Activated naive CD8-positive, alpha-beta T cell treated with anti-CD3 and anti-CD28 coated beads, Interleukin-2, amount 10 ng/mL, durations not matched to agents 7 days and 5 days (primary cell): ENCODE results near the gene ESPL1. TPM values are rescaled to one million over a fixed set of nuclear protein-coding genes. Genes with fewer than 3 reads are reported as not detected.
A peak's percentile ranks its signal among the peaks of the same experiment; 100 is the strongest.

ENCODE experiments used
- ATAC-seq: fragments of 150-1000 bp; cut with Tn5 transposase; one replicate; pipeline ENCODE4 v1.10.0; 2021; ENCODE audit warnings: low read depth, moderate library complexity
- POLR2A ChIA-PET: fragments of 350-600 bp; sonication (Branson Sonifier 250); formaldehyde crosslinking; loops from one replicate; lab custom pipeline; 2021; ENCODE audit warnings: antibody characterized with exemption; lab: Charles Lee
- DNase-seq: peaks from one replicate; pipeline ENCODE4 v3.0.0; 2021
- H3K27ac Mint-ChIP-seq: one replicate; pipeline ENCODE4 v1.8.0; 2022; ENCODE audit warnings: mild to moderate bottlenecking, mixed read lengths
- H3K27me3 Mint-ChIP-seq: one replicate; pipeline ENCODE4 v1.8.0; 2022; ENCODE audit warnings: mild to moderate bottlenecking, moderate library complexity, mixed read lengths
- H3K36me3 Mint-ChIP-seq: one replicate; pipeline ENCODE4 v1.8.0; 2021; ENCODE audit warnings: mild to moderate bottlenecking, mixed read lengths
- H3K4me1 Mint-ChIP-seq: one replicate; pipeline ENCODE4 v1.8.0; 2021; ENCODE audit warnings: mixed read lengths
- H3K4me3 Mint-ChIP-seq: one replicate; pipeline ENCODE4 v1.8.0; 2022; ENCODE audit warnings: mild to moderate bottlenecking, moderate library complexity, mixed read lengths
- H3K9me3 Mint-ChIP-seq: one replicate; pipeline ENCODE4 v1.8.0; 2021; ENCODE audit warnings: mixed read lengths
- total RNA-seq, 2 experiments: library from RNA; stranded (reverse); gene quantifications; one replicate each; pipeline ENCODE4 v1.2.3, GENCODE V29; 2021

ESPL1 gene
- total RNA-seq, 2 experiments from 2014 or later = 90.5 to 91.0 TPM

DNA sequence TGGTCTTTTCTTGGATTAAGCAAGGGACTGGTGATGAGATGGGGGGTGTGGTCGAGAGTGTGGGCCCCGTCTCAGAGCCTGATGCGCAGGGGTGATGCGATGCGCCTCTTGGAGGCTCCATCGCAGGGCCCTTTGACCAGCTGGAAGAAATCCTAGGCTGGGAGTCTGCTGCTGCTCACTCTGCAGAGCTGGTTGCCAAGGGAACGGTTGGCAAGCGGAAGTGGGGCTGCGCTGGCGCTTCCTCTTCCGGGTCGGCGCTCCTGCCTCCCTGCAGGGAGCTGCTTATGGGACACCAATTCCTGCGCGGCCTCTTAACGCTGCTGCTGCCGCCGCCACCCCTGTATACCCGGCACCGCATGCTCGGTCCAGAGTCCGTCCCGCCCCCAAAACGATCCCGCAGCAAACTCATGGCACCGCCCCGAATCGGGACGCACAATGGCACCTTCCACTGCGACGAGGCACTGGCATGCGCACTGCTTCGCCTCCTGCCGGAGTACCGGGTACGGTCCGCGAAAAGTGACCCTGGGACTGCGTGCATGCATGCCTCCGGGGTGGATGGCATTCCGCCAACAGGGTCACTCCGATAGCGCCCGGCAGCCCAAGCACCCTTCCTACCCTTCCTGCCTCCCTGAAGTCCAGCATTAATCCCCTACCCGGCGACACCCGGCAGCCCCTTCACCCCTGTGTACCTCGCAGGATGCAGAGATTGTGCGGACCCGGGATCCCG is 31.5 kb downstream of the ESPL1 start, which contains the start of gene MYG1:
Gene MYG1, plus strand, starts transcription at position 242 of the 727 bp plus-strand sequence. Its CDS starts 43 bp downstream, at position 285.
- peak within 1 kb of the TSS; percentile 89 for H3K4me3 Mint-ChIP-seq
- peaks cover 17% of the 10 kb centered on the region for H3K36me3 Mint-ChIP-seq
- no peaks in the 10 kb centered on the region for H3K27me3 Mint-ChIP-seq
- peak within 1 kb of the TSS; percentile 80 for H3K27ac Mint-ChIP-seq
- no peaks in the 10 kb centered on the region for H3K9me3 Mint-ChIP-seq
- ATAC-seq (peak; percentile 71), DNase-seq (peak; percentile 85)
- H3K4me1 Mint-ChIP-seq = peaks cover 56% of the 10 kb centered on the region
- POLR2A ChIA-PET = interaction anchor here (0.6 to 5.3 kb wide), 17 partner anchors 9 to 294 kb away, joined by 3 to 31 read pairs (median 4); partner anchors contain the start of genes AAAS, CSAD, EIF4B and ESPL1

DNA sequence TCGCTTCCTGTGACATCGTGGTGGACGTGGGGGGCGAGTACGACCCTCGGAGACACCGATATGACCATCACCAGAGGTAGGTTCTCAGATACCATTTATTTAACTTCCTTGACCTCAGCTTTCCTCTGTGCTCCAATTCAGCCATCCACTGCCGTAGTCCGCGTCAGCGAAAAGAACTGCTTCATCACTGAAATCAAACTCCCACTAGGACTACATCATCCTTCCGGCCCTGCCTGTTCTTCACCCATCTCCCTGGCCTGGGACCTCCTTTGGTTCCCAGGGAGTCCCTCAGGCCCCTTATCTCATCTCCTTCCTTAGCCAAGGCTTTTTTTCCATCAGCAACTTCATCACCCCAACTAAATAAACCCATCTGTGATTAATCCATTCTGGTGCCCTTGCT is 32.1 kb downstream of the ESPL1 start:
- Mint-ChIP-seq H3K27me3 (no peaks in the 10 kb centered on the region), H3K4me3 (peak overlapping the region; percentile 89), H3K36me3 (peaks cover 17% of the 10 kb centered on the region), H3K27ac (peak overlapping the region; percentile 80), H3K9me3 (no peaks in the 10 kb centered on the region), H3K4me1 (peaks cover 51% of the 10 kb centered on the region)
- no peak for DNase-seq
- no peak for ATAC-seq
- POLR2A ChIA-PET = interaction anchor here (0.7 to 5.3 kb wide), 13 partner anchors 8 to 294 kb away, joined by 3 to 31 read pairs (median 3); partner anchors contain the start of genes AAAS, CSAD, EIF4B and ESPL1

DNA sequence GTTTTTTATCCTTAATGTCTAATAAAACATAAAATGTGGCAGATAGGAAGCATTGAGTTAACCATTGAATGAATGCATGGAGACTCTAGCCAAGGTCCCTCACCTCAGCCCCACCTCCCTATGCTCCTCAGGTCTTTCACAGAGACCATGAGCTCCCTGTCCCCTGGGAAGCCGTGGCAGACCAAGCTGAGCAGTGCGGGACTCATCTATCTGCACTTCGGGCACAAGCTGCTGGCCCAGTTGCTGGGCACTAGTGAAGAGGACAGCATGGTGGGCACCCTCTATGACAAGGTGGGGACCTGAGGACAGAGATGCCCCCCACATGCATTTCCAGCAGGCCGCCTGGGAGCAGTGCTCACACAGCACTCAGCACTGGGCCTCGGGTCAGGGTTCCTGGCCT is 34.8 kb downstream of the ESPL1 start:
- H3K27ac Mint-ChIP-seq = peak overlapping the region; percentile 9
- H3K4me3 Mint-ChIP-seq = peak overlapping the region; percentile 0
- ATAC-seq = no peak

DNA sequence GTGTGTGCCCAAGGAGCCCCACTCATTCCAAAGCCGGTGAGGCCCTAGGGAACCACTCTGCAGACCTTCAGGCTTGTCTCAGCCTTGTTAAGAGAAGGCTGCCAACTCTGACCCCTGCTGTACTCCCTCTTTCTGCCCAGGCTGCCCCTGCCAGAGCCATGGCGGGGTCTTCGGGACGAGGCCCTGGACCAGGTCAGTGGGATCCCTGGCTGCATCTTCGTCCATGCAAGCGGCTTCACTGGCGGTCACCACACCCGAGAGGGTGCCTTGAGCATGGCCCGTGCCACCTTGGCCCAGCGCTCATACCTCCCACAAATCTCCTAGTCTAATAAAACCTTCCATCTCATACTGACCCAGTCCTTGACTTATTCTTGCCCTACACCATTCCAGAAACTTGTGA is 38.7 kb downstream of the ESPL1 start:
- POLR2A ChIA-PET = no interaction called here
- Mint-ChIP-seq H3K36me3 (peaks cover 6% of the 10 kb centered on the region), H3K9me3 (no peaks in the 10 kb centered on the region), H3K27ac (no peak overlapping the region), H3K27me3 (no peaks in the 10 kb centered on the region), H3K4me1 (peaks cover 9% of the 10 kb centered on the region), H3K4me3 (no peak overlapping the region)
- DNase-seq = no peak
- ATAC-seq = no peak

More for the DNA sequence above, 34.8 kb downstream of the ESPL1 start:
- peaks cover 17% of the 10 kb centered on the region for H3K36me3 Mint-ChIP-seq
- H3K9me3 Mint-ChIP-seq = no peaks in the 10 kb centered on the region
- H3K27me3 Mint-ChIP-seq = no peaks in the 10 kb centered on the region
- POLR2A ChIA-PET = interaction anchor here (5.3 kb wide), 1 partner anchor 19 kb away, joined by 31 read pairs; the partner anchor contains the start of gene AAAS
- H3K4me1 Mint-ChIP-seq = peaks cover 34% of the 10 kb centered on the region
- no peak for DNase-seq

DNA sequence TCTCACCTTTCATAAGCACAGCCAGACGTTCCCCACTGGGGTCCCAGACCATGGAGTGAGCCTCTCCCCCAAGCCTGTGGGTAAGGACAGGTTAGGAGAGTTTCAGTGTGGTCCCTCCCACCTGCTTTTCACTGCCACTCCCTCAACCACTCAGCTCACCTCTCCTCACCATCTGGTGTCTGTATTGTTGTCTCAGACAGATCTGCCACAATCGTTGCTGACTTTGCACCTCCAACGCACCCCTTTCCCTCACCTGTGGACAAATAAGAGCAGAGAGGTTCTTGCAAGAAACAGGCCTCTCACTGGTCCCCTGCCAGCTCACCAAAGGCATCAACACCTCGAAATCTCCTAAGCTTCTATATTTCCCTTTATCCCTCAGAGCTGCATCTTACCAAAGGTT is 40.2 kb downstream of the ESPL1 start:
- Mint-ChIP-seq H3K36me3 (peaks cover 6% of the 10 kb centered on the region), H3K27ac (no peak overlapping the region)
- POLR2A ChIA-PET = interaction anchor here (1.3 to 2.4 kb wide), 3 partner anchors 9 to 13 kb away, joined by 3 to 9 read pairs (median 7); partner anchors contain the start of genes AAAS, MYG1 and PFDN5

DNA sequence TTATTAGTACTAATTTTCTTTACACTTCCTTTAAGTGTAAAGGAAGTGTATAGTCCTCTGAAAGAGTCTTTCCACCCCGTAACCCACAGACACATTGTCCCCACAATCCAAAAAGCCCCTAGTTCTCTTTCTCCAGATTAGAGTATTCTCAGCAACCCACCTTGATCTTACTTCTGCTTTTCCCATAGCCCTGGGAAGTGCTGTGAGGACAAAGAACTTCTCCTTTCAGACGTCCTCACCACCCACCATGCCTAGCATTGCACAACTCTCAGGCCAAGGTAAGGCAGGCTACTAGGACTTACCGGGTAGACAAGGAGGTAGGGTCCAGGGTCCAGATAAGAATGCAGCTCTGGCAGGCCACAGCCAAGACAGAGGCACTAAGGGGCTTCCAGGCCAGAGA is 45.9 kb downstream of the ESPL1 start:
- no peak overlapping the region for H3K27ac Mint-ChIP-seq
- H3K27me3 Mint-ChIP-seq = no peaks in the 10 kb centered on the region
- H3K9me3 Mint-ChIP-seq = no peaks in the 10 kb centered on the region
- ATAC-seq (no peak), DNase-seq (no peak)
- peaks cover 2% of the 10 kb centered on the region for H3K4me1 Mint-ChIP-seq
- POLR2A ChIA-PET = interaction anchor here (1.3 kb wide), 1 partner anchor 19 kb away, joined by 3 read pairs; the partner anchor contains the start of gene PFDN5
- H3K36me3 Mint-ChIP-seq = peaks cover 15% of the 10 kb centered on the region
- no peak overlapping the region for H3K4me3 Mint-ChIP-seq

More for the DNA sequence above, 40.2 kb downstream of the ESPL1 start:
- Mint-ChIP-seq H3K4me1 (peaks cover 2% of the 10 kb centered on the region), H3K4me3 (no peak overlapping the region), H3K9me3 (no peaks in the 10 kb centered on the region), H3K27me3 (no peaks in the 10 kb centered on the region)
- no peak for DNase-seq
- ATAC-seq = no peak

DNA sequence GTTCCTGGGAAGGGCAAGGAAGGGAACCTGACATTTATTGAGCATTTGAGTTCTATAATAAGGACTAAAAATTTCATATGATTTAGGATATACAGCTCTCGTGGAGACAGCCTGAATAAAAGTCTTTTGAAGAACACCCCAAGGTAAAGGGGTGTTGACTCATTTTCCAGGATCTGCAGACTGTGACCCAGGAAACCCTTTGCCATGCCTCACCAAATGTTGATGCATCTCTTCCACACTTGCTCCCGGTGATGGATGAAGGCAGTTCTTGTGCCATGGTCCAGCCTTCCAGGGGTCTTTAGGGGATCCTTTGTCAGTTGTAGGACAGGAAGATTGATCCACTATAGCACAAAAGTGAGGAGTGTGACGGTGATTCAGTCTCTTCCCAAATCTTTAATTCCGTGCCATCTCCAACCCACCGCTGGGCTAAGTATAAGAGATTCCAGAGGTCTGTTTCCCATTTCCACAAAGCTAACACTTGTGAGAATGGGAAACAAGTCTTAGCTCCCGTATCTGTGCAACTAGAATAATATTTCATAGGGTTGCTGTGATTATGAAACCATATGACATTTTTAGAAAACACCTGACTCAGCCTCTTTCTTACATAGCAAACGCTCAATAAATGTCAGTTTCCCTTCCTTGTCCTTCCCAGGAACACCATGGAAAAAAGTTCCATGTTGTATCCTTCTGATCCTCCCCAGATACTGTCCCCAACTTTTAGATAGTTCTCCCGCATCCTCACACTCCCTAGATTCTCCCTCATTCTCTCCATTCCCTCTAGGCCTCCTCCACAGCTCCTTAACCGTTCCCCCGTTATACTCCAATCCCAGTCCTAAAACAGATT is 52.5 kb downstream of the ESPL1 start:
- Mint-ChIP-seq H3K27me3 (no peaks in the 10 kb centered on the region), H3K4me1 (peaks cover 22% of the 10 kb centered on the region), H3K9me3 (no peaks in the 10 kb centered on the region), H3K4me3 (peak overlapping the region; percentile 100), H3K36me3 (peaks cover 8% of the 10 kb centered on the region), H3K27ac (peak overlapping the region; percentile 99)
- POLR2A ChIA-PET = interaction anchor here (0.6 to 3.0 kb wide), 26 partner anchors 12 to 364 kb away, joined by 3 to 31 read pairs (median 4); partner anchors contain the start of genes CSAD, ESPL1, ITGB7 and MYG1
- ATAC-seq (no peak), DNase-seq (no peak)

DNA sequence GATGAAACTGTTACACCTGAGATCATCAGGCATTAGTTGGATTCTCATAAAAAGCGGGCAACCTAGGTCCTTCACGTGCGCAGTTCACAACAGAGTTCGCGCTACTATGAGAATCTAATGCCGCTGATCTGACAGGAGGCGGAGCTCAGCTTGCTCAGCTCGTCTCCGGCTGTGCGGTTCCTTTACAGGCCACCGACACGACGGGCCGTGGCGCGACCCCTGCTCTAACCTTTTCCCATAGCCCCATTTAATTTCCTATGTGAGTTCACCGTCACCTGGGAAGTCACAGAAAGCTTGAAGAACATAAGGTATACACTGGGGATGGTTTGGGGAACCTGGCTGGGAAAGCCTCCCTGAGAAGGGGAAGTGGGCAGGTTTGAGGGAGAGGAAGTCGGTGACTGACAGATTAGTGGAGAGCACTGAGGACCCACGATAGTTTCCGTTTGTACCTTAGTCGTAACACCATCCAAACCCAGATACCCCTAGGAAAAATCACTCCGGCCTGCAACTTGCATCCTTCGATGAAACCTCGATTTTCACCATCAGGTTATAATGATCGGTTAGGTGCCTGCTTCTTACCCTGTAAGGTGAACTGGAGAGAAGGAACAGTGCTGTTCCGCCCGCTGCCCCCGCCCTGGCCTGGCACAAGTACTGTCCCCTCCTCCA is 56.1 kb downstream of the ESPL1 start:
- Mint-ChIP-seq H3K4me1 (peaks cover 25% of the 10 kb centered on the region), H3K4me3 (peak overlapping the region; percentile 93), H3K27me3 (peaks cover 15% of the 10 kb centered on the region), H3K9me3 (no peaks in the 10 kb centered on the region), H3K27ac (peak overlapping the region; percentile 97), H3K36me3 (peaks cover 2% of the 10 kb centered on the region)
- peak; percentile 32 for ATAC-seq
- POLR2A ChIA-PET = interaction anchor here (0.6 to 5.0 kb wide), 26 partner anchors 21 to 318 kb away, joined by 3 to 63 read pairs (median 4); partner anchors contain the start of genes CSAD, EIF4B, ESPL1 and MYG1
- DNase-seq = peak; percentile 75

DNA sequence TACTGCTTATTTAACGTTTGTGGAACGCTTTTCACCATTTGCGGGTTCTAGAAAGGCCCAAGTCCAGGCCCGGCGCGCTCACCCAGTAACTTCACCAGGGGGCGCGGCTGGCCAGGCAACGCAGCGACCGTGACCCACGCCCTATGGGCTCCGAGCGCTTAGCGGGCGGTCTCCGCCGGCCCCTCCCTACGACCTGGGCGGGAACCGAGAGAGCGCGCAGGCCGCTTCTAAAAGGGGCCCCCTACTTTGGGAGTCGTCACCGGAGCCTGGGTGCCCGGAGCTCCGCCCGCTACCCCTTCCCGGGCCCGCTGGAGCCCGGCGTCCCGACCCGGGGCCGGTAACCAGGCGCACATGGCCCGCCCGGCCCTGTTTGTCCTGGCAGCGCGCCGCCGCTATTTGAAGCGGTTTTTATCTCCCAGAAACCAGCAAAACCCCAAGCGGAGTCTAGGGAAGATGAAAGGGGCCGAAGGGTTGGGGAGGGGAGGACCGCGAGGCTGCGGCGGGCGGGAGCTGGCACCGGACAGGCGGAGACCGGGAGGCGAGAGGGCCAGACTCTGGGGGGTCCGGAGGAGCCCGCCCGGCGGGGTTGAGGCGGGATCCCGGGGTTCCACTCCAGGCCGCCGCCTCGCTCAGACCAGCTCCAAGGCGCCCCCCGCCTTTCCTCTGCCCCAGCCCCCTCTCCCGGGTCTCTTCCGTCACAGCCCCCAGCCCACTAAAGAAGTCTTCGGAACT is 56.8 kb downstream of the ESPL1 start:
- H3K36me3 Mint-ChIP-seq = peaks cover 2% of the 10 kb centered on the region
- peak; percentile 88 for DNase-seq
- H3K27me3 Mint-ChIP-seq = peaks cover 18% of the 10 kb centered on the region
- peak overlapping the region; percentile 97 for H3K27ac Mint-ChIP-seq
- H3K4me3 Mint-ChIP-seq = peak overlapping the region; percentile 93
- peak; percentile 59 for ATAC-seq
- H3K9me3 Mint-ChIP-seq = no peaks in the 10 kb centered on the region
- POLR2A ChIA-PET = interaction anchor here (0.5 to 5.0 kb wide), 22 partner anchors 16 to 319 kb away, joined by 3 to 63 read pairs (median 4); partner anchors contain the start of genes EIF4B, ESPL1, ITGB7 and MYG1
- peaks cover 24% of the 10 kb centered on the region for H3K4me1 Mint-ChIP-seq

DNA sequence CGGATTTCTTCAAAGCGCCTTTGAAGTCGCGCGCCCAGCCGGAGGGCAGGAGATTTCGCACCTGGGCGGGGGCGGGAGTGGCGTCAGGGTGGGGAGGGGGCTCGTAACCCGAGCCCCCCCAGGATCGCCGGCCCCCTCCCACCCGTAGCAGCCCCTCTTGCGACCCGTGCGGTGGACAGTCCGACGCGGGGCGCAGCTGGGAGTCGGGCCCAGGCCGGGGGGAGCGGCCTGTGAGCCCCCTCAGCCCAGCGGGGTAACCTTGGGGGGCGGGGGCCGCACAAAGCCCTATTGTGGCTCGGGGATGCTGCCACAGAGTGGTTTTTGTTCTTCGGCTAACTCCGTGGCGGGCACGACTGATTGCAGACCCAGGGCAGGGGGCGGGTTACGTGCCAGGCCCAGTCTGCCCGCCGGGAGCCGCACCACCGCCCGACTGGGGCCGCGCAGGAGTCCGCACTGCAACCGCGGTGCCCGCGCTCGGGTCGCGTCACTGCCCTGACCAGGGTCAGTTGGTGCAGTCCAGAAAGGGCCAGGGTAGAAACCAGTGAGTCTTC is 57.5 kb downstream of the ESPL1 start:
- peak; percentile 57 for DNase-seq
- POLR2A ChIA-PET = interaction anchor here (0.5 to 5.0 kb wide), 16 partner anchors 17 to 320 kb away, joined by 3 to 63 read pairs (median 4); partner anchors contain the start of genes EIF4B, ITGB7, MYG1 and PFDN5

DNA sequence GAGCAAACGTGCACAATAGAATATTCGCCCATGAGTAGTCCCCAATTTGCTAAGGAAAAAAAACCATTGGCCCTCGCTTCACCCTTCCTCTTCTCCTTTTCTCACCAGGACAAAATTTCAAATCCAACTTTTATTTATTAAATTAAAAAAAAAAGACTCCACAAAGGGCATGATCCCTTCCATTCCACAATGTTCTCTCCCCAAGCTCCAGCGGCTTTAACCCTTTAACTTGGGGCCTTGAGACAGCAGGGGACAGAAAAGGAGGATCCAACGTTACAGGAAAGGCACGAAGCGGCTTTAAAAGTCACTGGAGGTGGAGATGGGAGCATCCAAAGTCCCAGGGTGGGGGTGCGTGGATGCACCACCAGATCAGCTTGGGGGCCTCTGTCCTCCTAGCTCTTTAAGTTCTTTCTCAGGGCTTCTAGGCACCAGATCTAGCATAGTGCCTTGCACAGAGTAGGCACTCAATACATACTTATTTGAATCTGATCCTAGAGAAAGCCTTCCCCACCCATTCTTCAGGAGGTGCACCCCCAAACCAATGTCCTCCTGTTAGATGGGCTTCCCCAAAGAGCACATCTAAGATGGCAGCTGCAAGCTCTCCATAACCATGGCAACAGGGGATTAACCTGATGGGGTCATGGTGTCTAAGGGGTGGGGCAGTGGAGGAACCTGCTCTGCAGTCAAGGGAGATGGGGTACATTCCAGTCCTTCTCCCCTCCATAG is 58.5 kb downstream of the ESPL1 start:
- Mint-ChIP-seq H3K27me3 (peaks cover 25% of the 10 kb centered on the region), H3K9me3 (no peaks in the 10 kb centered on the region), H3K4me1 (peaks cover 12% of the 10 kb centered on the region), H3K36me3 (no peaks in the 10 kb centered on the region), H3K27ac (no peak overlapping the region), H3K4me3 (peak overlapping the region; percentile 79)
- ATAC-seq (no peak), DNase-seq (no peak)
- POLR2A ChIA-PET = interaction anchor here (1.1 to 5.0 kb wide), 3 partner anchors 18 to 119 kb away, joined by 4 to 63 read pairs (median 4); partner anchors contain the start of genes ITGB7 and MYG1

More for the DNA sequence above, 57.5 kb downstream of the ESPL1 start:
- H3K4me3 Mint-ChIP-seq = peak overlapping the region; percentile 93
- peaks cover 18% of the 10 kb centered on the region for H3K27me3 Mint-ChIP-seq
- H3K9me3 Mint-ChIP-seq = no peaks in the 10 kb centered on the region
- H3K36me3 Mint-ChIP-seq = peaks cover 2% of the 10 kb centered on the region
- H3K27ac Mint-ChIP-seq = peak overlapping the region; percentile 97
- no peak for ATAC-seq
- H3K4me1 Mint-ChIP-seq = peaks cover 19% of the 10 kb centered on the region
